Fibroblast of lung (primary cell): Measurements from ENCODE around the gene RPTN.

ENCODE experiments used
- CTCF ChIP-seq, 2 donors: IDR thresholded peaks in 1 of 2; conservative IDR thresholded peaks in 1 of 2; 1 replicate in 1 of 2; 2 replicates in 1 of 2; pipeline ENCODE4 v1.5.1; 2011 to 2012; ENCODE audit warnings: low read length in 2 of 2, control low read depth in 1 of 2, inconsistent platforms in 1 of 2, low read depth in 1 of 2, mild to moderate bottlenecking in 1 of 2
- EZH2 ChIP-seq: IDR thresholded peaks from 2 replicates; pipeline ENCODE4 v1.5.1; 2012; ENCODE audit warnings: low read length, control low read depth, mild to moderate bottlenecking; ENCODE audit errors: missing control alignments

DNA sequence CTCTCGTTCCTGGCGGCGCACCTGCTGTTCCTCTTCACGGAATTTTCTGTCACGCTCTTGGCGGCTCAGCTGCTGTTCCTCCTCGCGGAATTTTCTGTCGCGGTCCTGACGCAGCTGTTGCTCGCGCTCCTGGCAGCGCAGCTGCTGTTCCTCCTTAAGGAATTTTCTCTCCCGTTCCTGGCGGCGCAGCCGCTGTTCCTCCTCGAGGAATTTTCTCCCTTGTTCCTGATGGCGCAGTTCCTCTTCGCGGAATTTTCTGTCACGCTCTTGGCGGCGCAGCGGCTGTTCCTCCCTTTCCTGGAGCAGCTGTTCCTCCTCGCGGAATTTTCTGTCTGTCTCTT, 50.2 kb downstream of the RPTN start:
- no peak for TF ChIP-seq CTCF (conservative IDR thresholded peaks at IDR 0.05 in 1 of 2, IDR thresholded peaks at IDR 0.05 in 1 of 2; ENCODE audit: low read depth in 1 of 2, low read length in 2 of 2)
- no peak for TF ChIP-seq EZH2
